Dermis blood vessel endothelial cell (primary cell): Measurements from ENCODE around the gene CALML3. TPM values are rescaled to one million over a fixed set of nuclear protein-coding genes. Genes with fewer than 3 reads are reported as not detected.

Experiments
- DNase-seq: peaks from one replicate; pipeline ENCODE4 v3.0.0; 2010
- total RNA-seq: library from RNA; depleted of rRNA; stranded (reverse); fragments of >200 nt; gene quantifications from 2 replicates; pipeline ENCODE4 v1.2.3, GENCODE V29; 2014

Gene CALML3
- total RNA-seq, 1 donor from 2014 or later: not detected

- no peak for DNase-seq
These were observed 2.8 kb downstream of the CALML3 start for GRCh38 chr10:5527332-5528200.

GRCh38 chr10:5528989-5529701 is 4.4 kb downstream of the CALML3 start:
- no peak for DNase-seq

GRCh38 chr10:5529702-5530411 is 5.1 kb downstream of the CALML3 start:
- no peak for DNase-seq

- DNase-seq: no peak
These were observed 5.6 kb downstream of the CALML3 start for GRCh38 chr10:5530412-5530806.

- DNase-seq: no peak
These were observed 6.2 kb downstream of the CALML3 start for GRCh38 chr10:5530846-5531557.

GRCh38 chr10:5531558-5532306 is 7.0 kb downstream of the CALML3 start:
- DNase-seq: no peak

GRCh38 chr10:5532307-5532605 is 7.5 kb downstream of the CALML3 start:
- no peak for DNase-seq

- no peak for DNase-seq
These were observed 7.9 kb downstream of the CALML3 start for GRCh38 chr10:5532618-5533097.

GRCh38 chr10:5533098-5533731 is 8.5 kb downstream of the CALML3 start:
- DNase-seq: no peak

GRCh38 chr10:5534051-5534821 is 9.5 kb downstream of the CALML3 start:
- no peak for DNase-seq

- no peak for DNase-seq
These were observed 10.4 kb downstream of the CALML3 start for GRCh38 chr10:5534880-5535856.

GRCh38 chr10:5536486-5537081 is 11.8 kb downstream of the CALML3 start:
- no peak for DNase-seq

- DNase-seq: no peak
These were observed 12.9 kb downstream of the CALML3 start for GRCh38 chr10:5537684-5538083.

- DNase-seq: peak; percentile 70
These were observed 13.7 kb downstream of the CALML3 start for GRCh38 chr10:5538446-5538845.

GRCh38 chr10:5538892-5539651 is 14.3 kb downstream of the CALML3 start:
- peak; percentile 7 for DNase-seq

- no peak for DNase-seq
These were observed 15.3 kb downstream of the CALML3 start for GRCh38 chr10:5540080-5540479.

- no peak for DNase-seq
These were observed 16.1 kb downstream of the CALML3 start for GRCh38 chr10:5540891-5541290.

- DNase-seq: no peak
These were observed 17.3 kb downstream of the CALML3 start for GRCh38 chr10:5542100-5542499.
